ENCODE results near the gene STAM. TPM values are rescaled to one million over a fixed set of nuclear protein-coding genes. Genes with fewer than 3 reads are reported as not detected.

STAM gene
- total and polyA plus RNA-seq, 9 of the 15 experiments (the other 6 are each of a cell fraction or from before 2014, with no cell fraction given) = 13.8 to 33.5 (median 26.4) TPM

DNA sequence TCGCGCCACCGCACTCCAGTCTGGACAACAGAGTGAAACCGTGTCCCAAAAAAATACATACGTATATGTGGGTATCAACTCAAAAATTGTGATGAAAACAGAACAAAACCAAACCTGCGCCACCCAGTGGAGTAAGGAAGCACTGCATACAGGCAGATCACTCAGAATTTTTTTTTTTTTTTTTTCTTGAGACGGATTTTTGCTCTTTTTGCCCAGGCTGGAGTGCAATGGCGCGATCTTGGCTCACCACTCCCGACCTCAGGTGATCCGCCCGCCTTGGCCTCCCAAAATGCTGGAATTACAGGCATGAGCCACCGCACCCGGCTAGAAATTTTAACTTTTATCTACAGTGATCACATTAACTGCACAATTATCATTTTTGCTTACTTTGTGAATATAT lies 99.0 kb downstream of the STAM start (continued):
- TF ChIP-seq, protein P1, sequence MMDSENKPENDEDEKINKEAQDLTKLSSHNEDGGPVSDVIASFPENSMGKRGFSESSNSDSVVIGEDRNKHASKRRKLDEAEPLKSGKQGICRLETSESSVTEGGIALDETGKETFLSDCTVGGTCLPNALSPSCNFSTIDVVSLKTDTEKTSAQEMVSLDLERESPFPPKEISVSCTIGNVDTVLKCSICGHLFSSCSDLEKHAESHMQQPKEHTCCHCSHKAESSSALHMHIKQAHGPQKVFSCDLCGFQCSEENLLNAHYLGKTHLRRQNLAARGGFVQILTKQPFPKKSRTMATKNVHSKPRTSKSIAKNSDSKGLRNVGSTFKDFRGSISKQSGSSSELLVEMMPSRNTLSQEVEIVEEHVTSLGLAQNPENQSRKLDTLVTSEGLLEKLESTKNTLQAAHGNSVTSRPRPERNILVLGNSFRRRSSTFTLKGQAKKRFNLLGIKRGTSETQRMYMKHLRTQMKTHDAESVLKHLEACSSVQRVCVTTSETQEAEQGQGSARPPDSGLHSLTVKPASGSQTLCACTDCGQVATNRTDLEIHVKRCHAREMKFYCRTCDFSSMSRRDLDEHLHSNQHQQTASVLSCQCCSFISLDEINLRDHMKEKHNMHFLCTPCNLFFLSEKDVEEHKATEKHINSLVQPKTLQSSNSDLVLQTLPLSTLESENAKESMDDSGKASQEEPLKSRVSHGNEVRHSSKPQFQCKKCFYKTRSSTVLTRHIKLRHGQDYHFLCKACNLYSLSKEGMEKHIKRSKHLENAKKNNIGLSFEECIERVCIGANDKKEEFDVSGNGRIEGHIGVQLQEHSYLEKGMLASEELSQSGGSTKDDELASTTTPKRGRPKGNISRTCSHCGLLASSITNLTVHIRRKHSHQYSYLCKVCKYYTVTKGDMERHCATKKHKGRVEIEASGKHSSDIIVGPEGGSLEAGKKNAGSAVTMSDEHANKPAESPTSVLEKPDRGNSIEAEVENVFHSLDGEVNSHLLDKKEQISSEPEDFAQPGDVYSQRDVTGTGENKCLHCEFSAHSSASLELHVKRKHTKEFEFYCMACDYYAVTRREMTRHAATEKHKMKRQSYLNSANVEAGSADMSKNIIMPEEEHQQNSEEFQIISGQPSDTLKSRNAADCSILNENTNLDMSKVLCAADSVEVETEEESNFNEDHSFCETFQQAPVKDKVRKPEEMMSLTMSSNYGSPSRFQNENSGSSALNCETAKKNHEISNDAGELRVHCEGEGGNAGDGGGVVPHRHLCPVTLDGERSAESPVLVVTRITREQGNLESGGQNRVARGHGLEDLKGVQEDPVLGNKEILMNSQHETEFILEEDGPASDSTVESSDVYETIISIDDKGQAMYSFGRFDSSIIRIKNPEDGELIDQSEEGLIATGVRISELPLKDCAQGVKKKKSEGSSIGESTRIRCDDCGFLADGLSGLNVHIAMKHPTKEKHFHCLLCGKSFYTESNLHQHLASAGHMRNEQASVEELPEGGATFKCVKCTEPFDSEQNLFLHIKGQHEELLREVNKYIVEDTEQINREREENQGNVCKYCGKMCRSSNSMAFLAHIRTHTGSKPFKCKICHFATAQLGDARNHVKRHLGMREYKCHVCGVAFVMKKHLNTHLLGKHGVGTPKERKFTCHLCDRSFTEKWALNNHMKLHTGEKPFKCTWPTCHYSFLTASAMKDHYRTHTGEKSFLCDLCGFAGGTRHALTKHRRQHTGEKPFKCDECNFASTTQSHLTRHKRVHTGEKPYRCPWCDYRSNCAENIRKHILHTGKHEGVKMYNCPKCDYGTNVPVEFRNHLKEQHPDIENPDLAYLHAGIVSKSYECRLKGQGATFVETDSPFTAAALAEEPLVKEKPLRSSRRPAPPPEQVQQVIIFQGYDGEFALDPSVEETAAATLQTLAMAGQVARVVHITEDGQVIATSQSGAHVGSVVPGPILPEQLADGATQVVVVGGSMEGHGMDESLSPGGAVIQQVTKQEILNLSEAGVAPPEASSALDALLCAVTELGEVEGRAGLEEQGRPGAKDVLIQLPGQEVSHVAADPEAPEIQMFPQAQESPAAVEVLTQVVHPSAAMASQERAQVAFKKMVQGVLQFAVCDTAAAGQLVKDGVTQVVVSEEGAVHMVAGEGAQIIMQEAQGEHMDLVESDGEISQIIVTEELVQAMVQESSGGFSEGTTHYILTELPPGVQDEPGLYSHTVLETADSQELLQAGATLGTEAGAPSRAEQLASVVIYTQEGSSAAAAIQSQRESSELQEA (IDR thresholded peaks at IDR 0.05; ENCODE audit: low read depth) = no peak
- TF ChIP-seq DEAF1 (CRISPR knock-in tag; IDR thresholded peaks at IDR 0.05) = peak; percentile 51; the same call in 1 of the 2 replicates
- TF ChIP-seq NRF1 (conservative IDR thresholded peaks at IDR 0.05 in 1 of 2, IDR thresholded peaks at IDR 0.05 in 1 of 2) = 0 out of 4 replicates have a peak, but pooled peaks of 1 of the 2 experiments have one; percentile 10
- no peak for TF ChIP-seq ZBTB5 (IDR thresholded peaks at IDR 0.05)
- TF ChIP-seq ARID2 (IDR thresholded peaks at IDR 0.05) = 0 out of 2 replicates have a peak, but pooled peaks have one; percentile 25
- no peak for TF ChIP-seq E2F6 (IDR thresholded peaks at IDR 0.05; ENCODE audit: borderline replicate concordance in 1 of 2, extremely low read depth in 1 of 2, insufficient read depth in 1 of 2, insufficient read length in 1 of 2, low read depth in 1 of 2, low read length in 1 of 2, poor library complexity in 1 of 2, severe bottlenecking in 1 of 2)
- TF ChIP-seq SMC3 (conservative IDR thresholded peaks at IDR 0.05; ENCODE audit: insufficient read depth, low read depth, low read length) = peak; percentile 59; the same call in 1 of the 2 replicates
- TF ChIP-seq, protein P2, sequence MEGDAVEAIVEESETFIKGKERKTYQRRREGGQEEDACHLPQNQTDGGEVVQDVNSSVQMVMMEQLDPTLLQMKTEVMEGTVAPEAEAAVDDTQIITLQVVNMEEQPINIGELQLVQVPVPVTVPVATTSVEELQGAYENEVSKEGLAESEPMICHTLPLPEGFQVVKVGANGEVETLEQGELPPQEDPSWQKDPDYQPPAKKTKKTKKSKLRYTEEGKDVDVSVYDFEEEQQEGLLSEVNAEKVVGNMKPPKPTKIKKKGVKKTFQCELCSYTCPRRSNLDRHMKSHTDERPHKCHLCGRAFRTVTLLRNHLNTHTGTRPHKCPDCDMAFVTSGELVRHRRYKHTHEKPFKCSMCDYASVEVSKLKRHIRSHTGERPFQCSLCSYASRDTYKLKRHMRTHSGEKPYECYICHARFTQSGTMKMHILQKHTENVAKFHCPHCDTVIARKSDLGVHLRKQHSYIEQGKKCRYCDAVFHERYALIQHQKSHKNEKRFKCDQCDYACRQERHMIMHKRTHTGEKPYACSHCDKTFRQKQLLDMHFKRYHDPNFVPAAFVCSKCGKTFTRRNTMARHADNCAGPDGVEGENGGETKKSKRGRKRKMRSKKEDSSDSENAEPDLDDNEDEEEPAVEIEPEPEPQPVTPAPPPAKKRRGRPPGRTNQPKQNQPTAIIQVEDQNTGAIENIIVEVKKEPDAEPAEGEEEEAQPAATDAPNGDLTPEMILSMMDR (IDR thresholded peaks at IDR 0.05 in 2 of 3, conservative IDR thresholded peaks at IDR 0.05 in 1 of 3; ENCODE audit: insufficient read depth in 2 of 3, low read depth in 1 of 3, low read length in 3 of 3) = peak; percentile 68 to 84 (median 78)
- no peak for TF ChIP-seq RBM17 (IDR thresholded peaks at IDR 0.05; ENCODE audit: borderline replicate concordance, low read depth, low read length)
- TF ChIP-seq ZFX (CRISPR knock-in tag; IDR thresholded peaks at IDR 0.05) = no peak
- no peak for TF ChIP-seq ZNF175 (CRISPR knock-in tag; IDR thresholded peaks at IDR 0.05; ENCODE audit: low read depth)
